NCI-H510A (cell line): ENCODE results near the gene APCDD1L.
"Not testable (repeated sequence)": the region's sequence is repeated elsewhere in the genome, so short reads cannot be mapped to it uniquely, and the experiment has no call there.

Experiments used
- DNase-seq: peaks from one replicate; lab custom pipeline; 2025; lab: John Stamatoyannopoulos, UW

The APCDD1L gene

DNA sequence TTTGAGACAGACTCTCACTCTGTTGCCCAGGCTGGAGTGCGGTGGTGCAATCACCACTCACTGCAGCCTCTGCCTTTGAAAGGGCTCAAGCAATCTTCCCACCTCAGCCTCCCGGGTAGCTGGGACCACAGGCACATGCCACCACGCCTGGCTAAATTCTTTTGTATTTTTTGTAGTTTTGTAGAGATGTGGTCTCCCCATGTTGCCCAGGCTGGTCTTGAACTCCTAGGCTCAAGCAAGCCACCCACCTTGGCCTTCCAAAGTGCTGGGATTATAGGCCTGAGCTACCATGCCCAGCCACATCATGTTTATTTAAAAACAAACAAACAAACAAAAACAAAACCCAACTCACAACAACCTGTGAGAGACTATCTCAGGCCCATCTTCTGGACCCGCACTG, 29.7 kb upstream of the APCDD1L start:
- DNase-seq, result no peak

DNA sequence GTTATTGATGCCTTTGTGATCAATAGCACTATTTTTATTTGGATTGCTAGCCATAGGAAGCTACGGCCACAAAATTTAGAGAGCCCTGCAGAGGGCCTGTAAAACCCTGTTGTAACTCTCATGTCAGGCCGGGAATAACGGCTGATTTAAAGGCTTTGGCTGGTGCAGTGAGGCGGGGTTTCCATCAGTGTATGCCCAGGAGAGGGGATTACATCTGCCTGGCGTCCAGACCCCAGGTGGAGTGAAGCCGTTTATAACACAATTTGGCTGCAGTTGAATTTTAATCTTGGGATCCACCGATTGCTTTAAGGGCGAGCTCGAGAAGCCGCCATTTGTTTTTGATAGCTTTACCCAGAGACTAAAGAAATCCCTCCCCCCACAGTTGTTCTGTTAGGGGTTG, 29.1 kb upstream of the APCDD1L start:
- no peak for DNase-seq

DNA sequence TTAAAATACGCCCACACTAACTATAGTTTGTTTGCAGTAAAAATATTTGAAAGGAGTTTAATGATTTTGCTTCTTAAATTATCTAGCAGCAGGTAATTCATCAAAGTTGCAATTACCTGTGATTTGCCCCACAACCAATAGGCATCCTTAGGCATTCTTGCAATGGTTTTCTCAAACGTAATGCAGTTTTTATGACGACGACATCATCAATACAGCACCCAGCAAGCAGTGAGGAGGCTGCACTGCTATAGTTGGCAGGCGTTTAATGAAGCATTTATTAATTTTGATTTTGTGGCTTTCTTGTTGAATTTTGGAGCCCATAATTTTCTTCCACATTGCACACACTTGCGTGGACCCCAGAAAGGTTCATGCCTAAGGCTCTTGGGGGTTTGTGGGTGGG, 28.1 kb upstream of the APCDD1L start:
- no peak for DNase-seq

DNA sequence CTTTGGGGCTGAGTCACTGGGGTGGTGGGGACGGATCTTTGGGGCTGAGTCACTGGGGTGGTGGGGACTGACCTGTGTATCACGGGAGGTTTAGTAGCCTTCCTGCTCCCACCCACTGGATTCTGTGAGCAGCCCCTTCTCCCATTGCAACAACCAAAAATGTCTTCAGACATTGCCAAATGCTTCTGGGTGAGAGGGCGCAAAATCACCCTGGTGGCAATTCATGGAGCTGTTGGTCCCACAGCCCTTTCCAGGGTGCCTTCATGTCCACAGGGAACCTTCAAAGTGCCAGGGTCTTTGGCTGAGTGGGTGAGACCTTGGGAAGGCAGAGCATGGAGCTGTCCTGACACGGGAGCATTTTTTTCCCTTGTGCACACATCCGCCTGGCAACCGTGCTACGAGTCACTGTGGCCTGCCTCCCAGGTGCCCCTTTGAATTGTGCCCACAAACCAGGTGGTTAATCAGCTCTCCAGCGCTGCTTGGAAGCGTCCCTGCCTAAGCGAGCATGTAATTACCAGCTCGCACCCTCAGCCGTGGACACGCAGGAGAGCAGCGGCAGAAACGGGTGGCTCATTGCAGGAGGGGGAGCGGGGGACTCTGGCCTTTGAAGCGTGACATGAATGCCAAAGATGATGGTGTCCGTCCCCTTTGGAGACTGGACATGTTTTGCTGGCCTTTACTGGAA, 27.4 kb upstream of the APCDD1L start:
- no peak for DNase-seq

DNA sequence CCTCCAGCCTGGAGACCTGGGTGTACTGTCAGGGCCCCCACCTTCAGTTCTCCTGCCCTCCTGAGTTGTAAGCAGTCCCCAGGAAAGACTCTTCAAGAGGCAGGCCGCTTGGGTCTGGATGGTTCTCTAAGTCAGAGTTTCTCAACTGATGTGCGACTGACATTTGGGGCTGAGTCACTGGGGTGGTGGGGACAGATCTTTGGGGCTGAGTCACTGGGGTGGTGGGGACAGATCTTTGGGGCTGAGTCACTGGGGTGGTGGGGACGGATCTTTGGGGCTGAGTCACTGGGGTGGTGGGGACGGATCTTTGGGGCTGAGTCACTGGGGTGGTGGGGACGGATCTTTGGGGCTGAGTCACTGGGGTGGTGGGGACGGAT, 26.8 kb upstream of the APCDD1L start:
- not testable (repeated sequence) for DNase-seq

DNA sequence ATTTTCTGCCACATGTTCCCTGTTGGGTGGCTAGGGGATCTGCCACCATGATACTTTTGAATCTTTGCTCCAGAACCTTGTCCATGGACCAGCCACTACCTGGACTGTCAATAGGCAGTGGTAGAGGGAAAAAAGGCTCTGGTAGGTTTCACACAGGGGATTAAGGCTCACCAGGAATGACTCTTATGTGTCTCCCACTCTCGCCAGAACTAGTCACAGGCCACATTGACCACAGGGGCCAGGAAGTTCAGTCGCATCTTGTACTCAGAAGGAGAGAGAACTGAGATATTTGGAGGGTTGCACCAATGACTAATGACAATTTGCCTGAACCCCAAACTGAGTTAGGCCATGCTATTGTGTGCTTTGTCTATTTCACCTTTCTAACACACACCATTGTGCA, 23.6 kb upstream of the APCDD1L start:
- DNase-seq, result no peak

DNA sequence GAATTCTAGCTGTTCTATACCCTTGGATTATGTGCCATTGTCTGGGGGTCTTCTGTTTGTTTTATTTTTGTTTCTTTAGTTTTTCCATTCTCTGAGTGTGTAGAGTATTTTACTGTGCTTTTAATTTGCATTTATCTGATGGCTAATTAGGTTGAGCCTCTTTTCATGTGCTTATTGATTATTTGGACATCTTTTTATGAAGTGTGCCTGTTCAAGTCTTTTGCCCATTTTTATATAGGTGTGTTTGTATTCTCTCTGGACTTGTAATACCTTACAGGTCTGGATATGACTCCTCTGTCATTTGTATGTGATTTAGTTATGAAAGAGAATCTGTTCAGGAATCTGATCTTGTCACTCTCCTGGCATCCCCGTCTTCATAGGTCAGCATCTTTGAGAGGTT, 22.6 kb upstream of the APCDD1L start:
- no peak for DNase-seq

DNA sequence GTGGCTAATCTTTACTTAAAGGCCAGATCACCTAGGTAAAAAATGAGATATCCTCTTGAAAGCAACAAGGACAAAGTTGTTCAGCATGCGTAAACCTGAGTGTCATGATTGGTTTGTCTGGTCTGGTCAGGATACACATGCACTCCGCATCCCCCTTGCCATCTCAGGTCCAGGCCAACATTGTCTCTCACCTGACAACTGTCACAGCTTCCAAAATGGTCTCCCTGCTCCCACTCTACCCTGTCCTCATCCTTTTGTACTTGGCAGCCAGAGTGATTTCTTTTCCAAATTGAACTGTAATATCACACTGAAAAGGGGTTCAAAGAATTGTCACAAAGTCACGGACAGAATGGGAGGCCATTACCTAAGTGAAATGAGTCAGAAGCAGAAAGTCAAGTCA, 21.1 kb upstream of the APCDD1L start:
- no peak for DNase-seq

DNA sequence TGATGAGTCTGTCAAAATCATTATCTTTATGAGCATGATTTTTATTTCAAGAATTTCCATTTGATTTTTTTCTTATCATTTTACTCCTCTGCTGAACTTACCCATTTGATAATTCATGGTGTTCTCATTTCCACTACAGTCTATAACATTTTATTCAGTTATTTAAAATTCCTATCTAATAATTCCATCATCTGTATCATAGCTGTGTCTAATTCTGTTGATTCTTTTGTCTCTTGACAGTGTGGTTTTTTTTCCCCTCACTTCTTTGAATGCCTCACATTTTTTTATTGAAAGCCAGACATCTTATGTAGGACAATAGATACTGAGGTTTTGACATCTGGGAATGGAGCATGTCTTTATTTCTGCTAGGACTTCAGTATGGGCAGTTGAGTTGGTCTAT, 16.5 kb upstream of the APCDD1L start:
- DNase-seq, result no peak

DNA sequence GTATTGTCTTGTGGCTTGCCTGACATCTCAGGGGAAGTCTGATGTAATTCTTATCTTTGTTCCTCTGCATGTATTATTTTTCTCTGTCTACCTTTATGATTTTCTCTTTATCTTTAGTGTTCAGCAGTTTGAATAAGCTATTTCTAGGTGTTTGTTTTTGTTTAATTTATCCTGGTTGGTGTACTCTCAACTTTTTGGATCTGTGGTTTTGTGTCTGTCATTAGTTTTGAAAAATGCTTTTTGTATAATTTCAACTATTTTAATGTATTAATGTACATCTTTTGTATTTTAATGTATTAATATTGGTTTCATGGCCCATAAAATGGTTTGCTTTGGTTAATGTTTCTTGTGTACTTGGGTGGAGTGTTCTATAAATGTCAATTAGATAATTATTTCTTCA, 15.9 kb upstream of the APCDD1L start:
- DNase-seq, result no peak

DNA sequence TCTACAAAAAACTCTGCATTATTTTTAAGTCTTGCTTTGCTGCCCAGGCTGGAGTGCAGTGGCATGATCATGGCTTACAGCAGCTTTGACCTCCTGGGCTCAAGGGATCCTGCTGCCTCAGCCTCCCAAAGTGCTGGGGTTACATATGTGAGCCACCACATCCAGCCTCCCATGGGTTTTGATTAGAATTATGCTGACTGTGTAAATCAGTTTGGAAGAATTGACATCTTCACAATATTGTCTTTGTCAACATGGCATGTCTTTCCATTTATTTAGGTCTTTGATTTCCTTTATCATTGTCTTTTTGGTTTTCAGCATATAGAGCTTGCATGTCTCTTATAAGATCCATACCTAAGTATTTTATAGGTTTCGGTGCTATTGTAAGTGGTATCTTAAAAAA, 13.2 kb upstream of the APCDD1L start:
- DNase-seq, result no peak

DNA sequence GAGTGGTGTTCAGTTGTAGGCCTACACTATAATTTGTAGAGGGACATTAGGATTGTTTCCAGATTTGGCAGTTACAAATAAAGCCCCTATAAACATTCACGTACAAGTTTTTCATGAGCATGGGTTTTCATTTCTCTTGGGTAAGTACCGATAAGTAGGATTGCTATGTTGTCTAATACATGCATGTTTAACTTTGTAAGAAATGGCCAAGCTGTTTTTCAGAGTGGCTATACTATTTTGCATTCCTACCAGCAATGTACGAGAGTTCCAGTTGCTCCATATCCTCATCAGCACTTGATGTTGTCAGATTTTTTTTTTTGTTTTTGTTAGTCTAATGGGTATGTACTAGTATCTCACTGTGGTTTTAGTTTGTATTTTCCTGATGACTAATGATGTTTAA, 11.2 kb upstream of the APCDD1L start:
- no peak for DNase-seq

DNA sequence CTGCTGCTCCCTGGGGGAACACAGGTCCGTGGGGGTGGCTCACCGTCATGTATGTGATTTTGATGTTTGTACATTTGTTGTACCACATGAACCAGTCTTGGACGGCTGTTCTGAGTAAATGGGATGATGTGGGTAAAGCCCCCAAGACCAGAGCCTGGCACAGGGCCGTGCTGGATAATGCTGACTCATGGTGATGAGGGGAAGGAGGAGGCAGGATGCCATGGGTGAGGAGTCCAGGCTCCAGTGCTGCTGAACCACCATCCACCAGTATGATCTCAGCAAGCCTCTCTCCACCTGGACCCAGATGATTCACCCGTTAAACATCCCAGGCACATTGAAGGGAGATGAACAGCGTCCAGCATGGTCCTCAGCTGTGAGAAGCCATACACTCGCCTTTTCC, 9.6 kb upstream of the APCDD1L start:
- DNase-seq, result no peak

DNA sequence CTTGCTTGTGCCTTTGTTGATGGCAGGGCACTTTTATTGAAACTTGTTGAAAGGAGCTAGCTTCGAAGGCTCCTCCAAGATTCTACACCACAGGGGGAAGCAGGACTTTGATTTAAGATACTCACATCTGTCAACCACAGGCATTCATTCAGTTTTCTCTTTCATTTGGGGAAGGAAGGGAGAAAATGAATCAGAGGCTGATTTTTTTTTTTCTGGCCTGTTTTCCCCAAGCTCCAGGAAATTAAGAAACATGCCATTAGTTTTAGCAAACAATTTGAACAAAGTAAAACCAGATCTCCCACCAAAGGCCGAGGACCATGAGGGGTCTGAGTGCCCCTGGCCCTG, 8.7 kb upstream of the APCDD1L start:
- no peak for DNase-seq

DNA sequence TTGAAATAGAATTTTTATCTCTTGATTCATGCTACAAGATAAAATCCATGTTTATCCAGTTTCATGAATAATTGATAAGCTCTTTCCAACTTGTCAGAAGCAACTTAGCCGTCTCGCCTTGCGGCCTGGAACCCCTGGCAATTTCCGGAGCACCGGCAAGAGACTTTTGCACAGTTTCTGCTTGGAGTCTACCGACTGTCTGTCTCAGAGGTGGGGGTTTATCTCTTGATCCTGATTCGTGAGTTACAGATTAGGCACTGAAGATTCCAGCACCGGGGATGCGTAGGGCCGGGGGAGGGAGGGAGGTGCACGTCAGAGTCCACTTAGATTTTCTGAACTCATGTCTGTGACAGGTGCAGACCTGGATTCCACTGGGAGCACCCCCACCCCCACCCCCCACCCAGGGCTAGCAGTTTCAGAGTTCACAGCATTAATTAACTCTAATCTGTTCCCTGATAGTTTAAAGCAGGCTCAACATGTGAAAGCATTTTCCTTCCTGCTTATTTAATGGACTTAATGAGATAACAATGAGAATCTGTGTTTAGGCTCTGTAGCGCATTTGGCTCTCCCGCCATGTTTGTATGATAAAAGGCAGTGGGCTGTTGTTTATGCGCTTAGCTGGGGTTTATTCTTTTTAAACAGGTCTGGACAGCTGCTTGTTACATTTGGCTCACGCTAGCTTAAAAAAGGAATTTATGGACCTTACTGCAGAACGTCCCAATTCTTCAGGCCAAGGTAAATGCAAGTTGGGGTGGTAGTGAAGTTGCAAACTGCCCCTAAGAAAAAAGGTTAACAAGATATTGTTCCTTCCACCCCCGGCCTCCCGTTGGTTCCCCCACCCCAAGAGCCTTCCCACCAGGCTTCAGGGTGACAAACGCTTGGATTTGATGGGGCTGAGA, 8.1 kb upstream of the APCDD1L start:
- no peak for DNase-seq

DNA sequence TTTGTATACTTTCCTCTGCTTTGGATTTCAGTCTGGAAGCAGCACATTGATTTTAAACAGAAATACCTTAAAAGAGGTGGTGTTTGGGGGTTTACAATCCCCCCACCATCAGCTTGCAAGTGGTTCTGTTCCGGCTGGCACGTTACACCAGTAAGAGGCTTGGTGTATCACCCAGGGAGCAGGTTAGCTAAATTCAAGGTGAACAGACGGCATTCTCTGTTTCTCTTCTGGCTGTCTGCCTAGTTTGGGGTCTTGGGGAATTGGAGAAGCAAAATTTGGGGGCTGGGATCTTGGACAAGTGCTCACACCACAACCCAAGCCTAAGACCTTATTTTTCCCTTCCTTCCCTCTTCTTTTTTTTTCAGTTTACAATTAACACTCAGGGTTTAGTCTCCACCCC, 7.5 kb upstream of the APCDD1L start:
- no peak for DNase-seq

DNA sequence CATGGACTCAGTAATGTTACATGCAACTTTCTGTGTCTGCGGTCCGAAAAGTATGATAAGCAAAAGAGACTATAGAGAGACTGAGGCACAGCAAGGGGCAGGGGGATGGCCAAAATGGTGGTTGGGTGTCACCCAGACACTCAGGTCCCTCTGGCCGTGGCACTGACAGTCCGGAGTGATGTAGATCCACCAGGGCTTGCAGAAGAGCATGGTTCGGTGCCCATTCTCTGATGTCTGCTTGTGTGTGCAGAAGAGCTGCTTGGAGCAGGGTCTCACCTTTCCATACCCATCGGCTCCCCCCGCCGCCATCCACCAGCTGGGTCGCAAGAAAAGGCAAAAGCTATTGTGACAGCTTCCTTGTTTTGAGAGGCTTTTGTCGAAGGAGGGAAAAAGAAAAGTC, 6.6 kb upstream of the APCDD1L start:
- DNase-seq, result no peak

DNA sequence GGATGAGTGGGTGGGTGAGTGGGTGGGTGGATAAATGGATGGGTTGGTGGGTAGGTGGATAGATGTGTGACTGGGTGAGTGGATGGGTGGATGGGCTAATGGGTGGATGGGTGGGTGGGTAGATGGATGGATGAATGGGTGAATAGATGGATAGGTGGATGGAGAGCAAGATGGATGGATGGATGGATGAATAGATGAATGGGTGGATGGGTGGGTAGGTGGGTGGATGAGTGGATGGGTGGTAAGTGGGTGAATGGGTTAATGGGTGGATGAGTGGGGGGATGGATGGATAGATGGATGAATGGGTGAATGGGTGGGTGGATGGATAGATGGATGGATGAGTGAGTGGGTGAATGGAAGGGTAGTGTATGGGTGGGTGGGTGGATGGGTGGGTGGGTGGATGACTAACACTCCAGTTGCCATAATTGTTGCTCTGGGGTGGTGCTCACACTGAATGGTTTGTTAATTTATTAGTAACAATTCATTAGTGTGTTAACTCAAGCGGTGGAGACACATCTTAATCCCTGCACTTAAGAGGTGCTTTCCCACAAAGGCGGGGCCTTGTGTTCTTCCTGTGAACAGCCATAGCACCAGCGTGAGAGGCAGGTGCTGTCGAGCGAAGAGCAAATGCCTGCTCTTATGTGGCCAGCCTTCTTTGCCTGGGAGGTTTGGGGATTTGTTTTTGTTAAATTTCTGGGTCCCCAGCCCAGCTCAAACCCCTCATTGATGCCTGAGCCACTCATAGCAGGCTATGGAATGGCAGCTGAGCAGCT, 4.9 kb upstream of the APCDD1L start:
- DNase-seq, result no peak

DNA sequence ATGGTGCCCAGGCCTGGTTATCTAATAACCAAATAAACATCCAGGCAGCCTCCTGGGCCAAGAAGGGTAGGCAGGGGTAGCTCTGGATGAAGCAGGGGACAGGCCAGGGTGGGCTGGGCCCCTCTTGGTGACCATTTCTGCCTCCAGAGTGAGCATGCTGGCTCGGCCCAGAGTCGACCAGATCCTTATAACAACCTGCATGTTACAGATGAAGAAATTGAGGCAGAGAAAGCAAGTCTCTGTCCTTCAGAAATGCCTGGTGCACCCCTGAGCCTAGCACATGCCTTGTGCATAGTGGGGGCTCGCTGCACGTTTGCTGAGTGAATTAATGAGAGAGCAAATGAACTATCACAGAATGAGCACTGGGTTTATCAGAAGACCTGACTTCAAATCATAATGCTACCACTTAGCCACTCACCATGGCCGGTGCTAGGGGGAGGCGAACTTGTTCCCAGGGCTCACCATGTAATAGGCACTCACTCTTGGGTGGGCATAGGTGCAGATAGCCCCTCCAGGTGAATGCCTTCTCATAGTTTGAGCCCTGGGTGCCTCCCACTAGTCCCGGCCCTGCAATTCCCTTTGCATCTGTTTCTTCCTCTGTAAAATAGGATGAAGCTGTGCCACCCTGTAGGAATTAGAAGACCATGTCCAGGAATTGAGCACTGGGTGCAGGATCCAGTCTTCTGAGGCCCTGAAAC, 3.8 kb upstream of the APCDD1L start:
- no peak for DNase-seq

DNA sequence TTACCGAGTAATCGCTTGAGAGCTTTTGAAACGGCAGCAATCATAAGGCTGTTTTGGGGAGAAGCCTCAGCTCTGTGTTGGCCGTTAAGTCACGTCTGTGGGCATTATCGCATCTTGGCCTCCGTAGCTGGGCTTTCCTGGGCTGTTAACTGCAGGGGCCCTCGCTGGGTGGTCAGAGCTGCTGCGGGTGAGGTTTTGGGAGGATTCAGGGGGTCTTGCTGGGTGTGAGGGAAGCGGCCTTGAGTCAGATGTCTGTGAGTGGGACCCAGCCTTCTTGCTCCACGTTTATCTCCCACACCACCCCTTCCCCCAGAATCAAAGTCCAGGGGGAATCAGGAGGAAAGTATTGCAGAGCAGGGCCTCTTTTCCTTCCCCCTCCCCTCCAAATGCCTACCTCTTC, 3.2 kb upstream of the APCDD1L start:
- DNase-seq, result no peak

DNA sequence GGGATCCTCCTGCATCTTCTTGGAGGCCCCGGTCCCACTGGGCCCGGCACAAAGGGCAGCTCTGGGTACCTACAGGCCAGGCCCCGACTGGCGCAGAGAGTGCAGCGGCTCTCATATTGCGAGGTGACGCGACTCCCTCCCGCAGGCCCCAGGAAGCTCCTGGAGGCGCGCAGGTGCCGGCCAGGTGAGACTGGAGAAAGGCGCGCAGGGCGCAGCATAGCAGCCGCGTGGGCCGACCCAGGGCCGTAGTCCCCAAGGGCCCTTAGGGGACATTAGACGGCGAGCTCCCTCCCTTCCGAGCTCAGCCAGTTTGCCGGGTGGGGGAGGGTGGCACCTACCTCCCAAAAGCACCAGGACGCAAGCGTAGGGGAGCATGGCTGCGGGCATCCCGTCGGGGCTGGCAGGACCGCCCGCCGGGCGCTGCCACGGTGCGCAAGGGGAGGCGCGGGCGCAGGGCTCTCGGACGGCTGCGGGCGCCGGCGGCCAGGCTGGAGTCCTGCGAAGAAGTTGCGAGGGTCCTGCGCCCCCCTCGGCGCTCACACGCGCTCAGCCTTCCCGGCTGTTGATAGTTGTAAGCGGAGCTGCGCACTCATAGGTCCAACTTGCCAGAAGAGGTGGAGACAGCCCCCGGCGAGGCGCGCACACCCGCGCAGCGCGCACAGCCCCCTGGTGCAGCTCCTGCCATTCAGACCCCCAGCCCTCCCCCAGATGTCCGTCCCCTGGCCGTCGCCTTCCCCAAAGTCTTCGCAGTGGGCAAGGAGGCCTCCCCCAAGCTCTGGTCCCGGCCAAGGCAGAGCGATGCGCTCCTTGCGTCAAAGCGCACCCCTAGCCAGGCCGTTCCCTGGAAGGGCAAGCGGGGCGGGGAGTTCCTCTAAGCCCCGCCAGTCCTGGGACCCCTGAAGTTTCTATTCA, 622 bp downstream of the APCDD1L start:
- no peak for DNase-seq
